ENCODE data around the gene ACTRT2. TPM values are rescaled to one million over a fixed set of nuclear protein-coding genes. Genes with fewer than 3 reads are reported as not detected.

The ACTRT2 gene
- total and polyA plus RNA-seq, 2 experiments from 2014 or later, result not detected

- no peaks in the 10 kb centered on the region for H3K4me1 Mint-ChIP-seq
- peaks cover 3% of the 10 kb centered on the region for H3K27me3 Mint-ChIP-seq (ENCODE audit: insufficient read depth, low read depth, poor library complexity)
- Histone ChIP-seq H3K36me3 (ENCODE audit: insufficient read depth) (no peaks in the 10 kb centered on the region), H3K79me2 (replicated peaks; ENCODE audit: insufficient read depth) (no peaks in the 10 kb centered on the region), H4K20me1 (replicated peaks; ENCODE audit: insufficient read depth) (no peaks in the 10 kb centered on the region), H3K27ac (ENCODE audit: low read depth) (no peak overlapping the region), H3K4me2 (no peak overlapping the region), H3K4me3 (no peak overlapping the region), H3K9me2 (ENCODE audit: insufficient read depth) (no peaks in the 10 kb centered on the region), H3K27me3 (ENCODE audit: insufficient read depth) (no peaks in the 10 kb centered on the region), H3F3A (replicated peaks; ENCODE audit: low read depth) (no peaks in the 10 kb centered on the region), H3K4me1 (ENCODE audit: insufficient read depth) (no peaks in the 10 kb centered on the region), H2AFZ (no peak overlapping the region)
- H3K36me3 Mint-ChIP-seq (ENCODE audit: low read depth), result peaks cover 15% of the 10 kb centered on the region; the same call in 2 of the 3 replicates
- H3K27ac Mint-ChIP-seq, result no peak overlapping the region
- ATAC-seq (no peak), DNase-seq (ENCODE audit: low spot score) (no peak)
- TF ChIP-seq, protein P1, sequence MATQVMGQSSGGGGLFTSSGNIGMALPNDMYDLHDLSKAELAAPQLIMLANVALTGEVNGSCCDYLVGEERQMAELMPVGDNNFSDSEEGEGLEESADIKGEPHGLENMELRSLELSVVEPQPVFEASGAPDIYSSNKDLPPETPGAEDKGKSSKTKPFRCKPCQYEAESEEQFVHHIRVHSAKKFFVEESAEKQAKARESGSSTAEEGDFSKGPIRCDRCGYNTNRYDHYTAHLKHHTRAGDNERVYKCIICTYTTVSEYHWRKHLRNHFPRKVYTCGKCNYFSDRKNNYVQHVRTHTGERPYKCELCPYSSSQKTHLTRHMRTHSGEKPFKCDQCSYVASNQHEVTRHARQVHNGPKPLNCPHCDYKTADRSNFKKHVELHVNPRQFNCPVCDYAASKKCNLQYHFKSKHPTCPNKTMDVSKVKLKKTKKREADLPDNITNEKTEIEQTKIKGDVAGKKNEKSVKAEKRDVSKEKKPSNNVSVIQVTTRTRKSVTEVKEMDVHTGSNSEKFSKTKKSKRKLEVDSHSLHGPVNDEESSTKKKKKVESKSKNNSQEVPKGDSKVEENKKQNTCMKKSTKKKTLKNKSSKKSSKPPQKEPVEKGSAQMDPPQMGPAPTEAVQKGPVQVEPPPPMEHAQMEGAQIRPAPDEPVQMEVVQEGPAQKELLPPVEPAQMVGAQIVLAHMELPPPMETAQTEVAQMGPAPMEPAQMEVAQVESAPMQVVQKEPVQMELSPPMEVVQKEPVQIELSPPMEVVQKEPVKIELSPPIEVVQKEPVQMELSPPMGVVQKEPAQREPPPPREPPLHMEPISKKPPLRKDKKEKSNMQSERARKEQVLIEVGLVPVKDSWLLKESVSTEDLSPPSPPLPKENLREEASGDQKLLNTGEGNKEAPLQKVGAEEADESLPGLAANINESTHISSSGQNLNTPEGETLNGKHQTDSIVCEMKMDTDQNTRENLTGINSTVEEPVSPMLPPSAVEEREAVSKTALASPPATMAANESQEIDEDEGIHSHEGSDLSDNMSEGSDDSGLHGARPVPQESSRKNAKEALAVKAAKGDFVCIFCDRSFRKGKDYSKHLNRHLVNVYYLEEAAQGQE (IDR thresholded peaks at IDR 0.05; ENCODE audit: unreplicated experiment), result no peak
- no peak for TF ChIP-seq CREB1 (CRISPR knock-in tag; IDR thresholded peaks at IDR 0.05; ENCODE audit: low read depth)
- TF ChIP-seq ZNF331 (CRISPR knock-in tag; IDR thresholded peaks at IDR 0.05; ENCODE audit: low read depth), result no peak
- no peak for TF ChIP-seq NANOG (IDR thresholded peaks at IDR 0.05; ENCODE audit: borderline replicate concordance)
- no peak for TF ChIP-seq POLR2AphosphoS5 (IDR thresholded peaks at IDR 0.05; ENCODE audit: low read depth)
- TF ChIP-seq, protein P2, sequence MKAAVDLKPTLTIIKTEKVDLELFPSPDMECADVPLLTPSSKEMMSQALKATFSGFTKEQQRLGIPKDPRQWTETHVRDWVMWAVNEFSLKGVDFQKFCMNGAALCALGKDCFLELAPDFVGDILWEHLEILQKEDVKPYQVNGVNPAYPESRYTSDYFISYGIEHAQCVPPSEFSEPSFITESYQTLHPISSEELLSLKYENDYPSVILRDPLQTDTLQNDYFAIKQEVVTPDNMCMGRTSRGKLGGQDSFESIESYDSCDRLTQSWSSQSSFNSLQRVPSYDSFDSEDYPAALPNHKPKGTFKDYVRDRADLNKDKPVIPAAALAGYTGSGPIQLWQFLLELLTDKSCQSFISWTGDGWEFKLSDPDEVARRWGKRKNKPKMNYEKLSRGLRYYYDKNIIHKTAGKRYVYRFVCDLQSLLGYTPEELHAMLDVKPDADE (IDR thresholded peaks at IDR 0.05), result no peak
- TF ChIP-seq EZH2 (IDR thresholded peaks at IDR 0.05; ENCODE audit: low read depth, unreplicated experiment), result no peak
- TF ChIP-seq JUNB (IDR thresholded peaks at IDR 0.05; ENCODE audit: unreplicated experiment), result no peak
- TF ChIP-seq, protein P3, sequence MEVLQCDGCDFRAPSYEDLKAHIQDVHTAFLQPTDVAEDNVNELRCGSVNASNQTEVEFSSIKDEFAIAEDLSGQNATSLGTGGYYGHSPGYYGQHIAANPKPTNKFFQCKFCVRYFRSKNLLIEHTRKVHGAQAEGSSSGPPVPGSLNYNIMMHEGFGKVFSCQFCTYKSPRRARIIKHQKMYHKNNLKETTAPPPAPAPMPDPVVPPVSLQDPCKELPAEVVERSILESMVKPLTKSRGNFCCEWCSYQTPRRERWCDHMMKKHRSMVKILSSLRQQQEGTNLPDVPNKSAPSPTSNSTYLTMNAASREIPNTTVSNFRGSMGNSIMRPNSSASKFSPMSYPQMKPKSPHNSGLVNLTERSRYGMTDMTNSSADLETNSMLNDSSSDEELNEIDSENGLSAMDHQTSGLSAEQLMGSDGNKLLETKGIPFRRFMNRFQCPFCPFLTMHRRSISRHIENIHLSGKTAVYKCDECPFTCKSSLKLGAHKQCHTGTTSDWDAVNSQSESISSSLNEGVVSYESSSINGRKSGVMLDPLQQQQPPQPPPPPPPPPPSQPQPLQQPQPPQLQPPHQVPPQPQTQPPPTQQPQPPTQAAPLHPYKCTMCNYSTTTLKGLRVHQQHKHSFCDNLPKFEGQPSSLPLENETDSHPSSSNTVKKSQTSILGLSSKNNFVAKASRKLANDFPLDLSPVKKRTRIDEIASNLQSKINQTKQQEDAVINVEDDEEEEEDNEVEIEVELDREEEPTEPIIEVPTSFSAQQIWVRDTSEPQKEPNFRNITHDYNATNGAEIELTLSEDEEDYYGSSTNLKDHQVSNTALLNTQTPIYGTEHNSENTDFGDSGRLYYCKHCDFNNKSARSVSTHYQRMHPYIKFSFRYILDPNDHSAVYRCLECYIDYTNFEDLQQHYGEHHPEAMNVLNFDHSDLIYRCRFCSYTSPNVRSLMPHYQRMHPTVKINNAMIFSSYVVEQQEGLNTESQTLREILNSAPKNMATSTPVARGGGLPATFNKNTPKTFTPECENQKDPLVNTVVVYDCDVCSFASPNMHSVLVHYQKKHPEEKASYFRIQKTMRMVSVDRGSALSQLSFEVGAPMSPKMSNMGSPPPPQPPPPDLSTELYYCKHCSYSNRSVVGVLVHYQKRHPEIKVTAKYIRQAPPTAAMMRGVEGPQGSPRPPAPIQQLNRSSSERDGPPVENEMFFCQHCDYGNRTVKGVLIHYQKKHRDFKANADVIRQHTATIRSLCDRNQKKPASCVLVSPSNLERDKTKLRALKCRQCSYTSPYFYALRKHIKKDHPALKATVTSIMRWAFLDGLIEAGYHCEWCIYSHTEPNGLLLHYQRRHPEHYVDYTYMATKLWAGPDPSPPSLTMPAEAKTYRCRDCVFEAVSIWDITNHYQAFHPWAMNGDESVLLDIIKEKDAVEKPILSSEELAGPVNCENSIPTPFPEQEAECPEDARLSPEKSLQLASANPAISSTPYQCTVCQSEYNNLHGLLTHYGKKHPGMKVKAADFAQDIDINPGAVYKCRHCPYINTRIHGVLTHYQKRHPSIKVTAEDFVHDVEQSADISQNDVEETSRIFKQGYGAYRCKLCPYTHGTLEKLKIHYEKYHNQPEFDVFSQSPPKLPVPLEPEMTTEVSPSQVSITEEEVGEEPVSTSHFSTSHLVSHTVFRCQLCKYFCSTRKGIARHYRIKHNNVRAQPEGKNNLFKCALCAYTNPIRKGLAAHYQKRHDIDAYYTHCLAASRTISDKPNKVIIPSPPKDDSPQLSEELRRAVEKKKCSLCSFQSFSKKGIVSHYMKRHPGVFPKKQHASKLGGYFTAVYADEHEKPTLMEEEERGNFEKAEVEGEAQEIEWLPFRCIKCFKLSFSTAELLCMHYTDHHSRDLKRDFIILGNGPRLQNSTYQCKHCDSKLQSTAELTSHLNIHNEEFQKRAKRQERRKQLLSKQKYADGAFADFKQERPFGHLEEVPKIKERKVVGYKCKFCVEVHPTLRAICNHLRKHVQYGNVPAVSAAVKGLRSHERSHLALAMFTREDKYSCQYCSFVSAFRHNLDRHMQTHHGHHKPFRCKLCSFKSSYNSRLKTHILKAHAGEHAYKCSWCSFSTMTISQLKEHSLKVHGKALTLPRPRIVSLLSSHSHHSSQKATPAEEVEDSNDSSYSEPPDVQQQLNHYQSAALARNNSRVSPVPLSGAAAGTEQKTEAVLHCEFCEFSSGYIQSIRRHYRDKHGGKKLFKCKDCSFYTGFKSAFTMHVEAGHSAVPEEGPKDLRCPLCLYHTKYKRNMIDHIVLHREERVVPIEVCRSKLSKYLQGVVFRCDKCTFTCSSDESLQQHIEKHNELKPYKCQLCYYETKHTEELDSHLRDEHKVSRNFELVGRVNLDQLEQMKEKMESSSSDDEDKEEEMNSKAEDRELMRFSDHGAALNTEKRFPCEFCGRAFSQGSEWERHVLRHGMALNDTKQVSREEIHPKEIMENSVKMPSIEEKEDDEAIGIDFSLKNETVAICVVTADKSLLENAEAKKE (CRISPR knock-in tag; IDR thresholded peaks at IDR 0.05), result no peak
- TF ChIP-seq, protein P4, sequence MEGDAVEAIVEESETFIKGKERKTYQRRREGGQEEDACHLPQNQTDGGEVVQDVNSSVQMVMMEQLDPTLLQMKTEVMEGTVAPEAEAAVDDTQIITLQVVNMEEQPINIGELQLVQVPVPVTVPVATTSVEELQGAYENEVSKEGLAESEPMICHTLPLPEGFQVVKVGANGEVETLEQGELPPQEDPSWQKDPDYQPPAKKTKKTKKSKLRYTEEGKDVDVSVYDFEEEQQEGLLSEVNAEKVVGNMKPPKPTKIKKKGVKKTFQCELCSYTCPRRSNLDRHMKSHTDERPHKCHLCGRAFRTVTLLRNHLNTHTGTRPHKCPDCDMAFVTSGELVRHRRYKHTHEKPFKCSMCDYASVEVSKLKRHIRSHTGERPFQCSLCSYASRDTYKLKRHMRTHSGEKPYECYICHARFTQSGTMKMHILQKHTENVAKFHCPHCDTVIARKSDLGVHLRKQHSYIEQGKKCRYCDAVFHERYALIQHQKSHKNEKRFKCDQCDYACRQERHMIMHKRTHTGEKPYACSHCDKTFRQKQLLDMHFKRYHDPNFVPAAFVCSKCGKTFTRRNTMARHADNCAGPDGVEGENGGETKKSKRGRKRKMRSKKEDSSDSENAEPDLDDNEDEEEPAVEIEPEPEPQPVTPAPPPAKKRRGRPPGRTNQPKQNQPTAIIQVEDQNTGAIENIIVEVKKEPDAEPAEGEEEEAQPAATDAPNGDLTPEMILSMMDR (conservative IDR thresholded peaks at IDR 0.05; ENCODE audit: low read depth in 2 of 2), result no peak
- TF ChIP-seq ZNF114 (CRISPR knock-in tag; IDR thresholded peaks at IDR 0.05), result no peak
- no peak for TF ChIP-seq EZH2phosphoT487 (IDR thresholded peaks at IDR 0.05; ENCODE audit: unreplicated experiment)
- no peak overlapping the region for H3K4me3 Mint-ChIP-seq
- H3K9me3 Mint-ChIP-seq, result peaks cover 81% of the 10 kb centered on the region
Measured at GRCh38 chr1:2991753-2992495, 29.3 kb upstream of the ACTRT2 start.

All from GM23338 (cell line).